ENCODE data around the gene ZC3H7B. TPM values are rescaled to one million over a fixed set of nuclear protein-coding genes. Genes with fewer than 3 reads are reported as not detected.
A peak's percentile ranks its signal among the peaks of the same experiment; 100 is the strongest.
"Not testable (repeated sequence)": the region's sequence is repeated elsewhere in the genome, so short reads cannot be mapped to it uniquely, and the experiment has no call there.

ZC3H7B gene
- total RNA-seq, 1 donor, result 45.9 TPM

GRCh38 chr22:41397143-41397811, 96.0 kb downstream of the ZC3H7B start:
- H3K4me3 ChIP-seq (ENCODE audit: low read depth, low read length), result no peak overlapping the region
- TF ChIP-seq, protein P1, sequence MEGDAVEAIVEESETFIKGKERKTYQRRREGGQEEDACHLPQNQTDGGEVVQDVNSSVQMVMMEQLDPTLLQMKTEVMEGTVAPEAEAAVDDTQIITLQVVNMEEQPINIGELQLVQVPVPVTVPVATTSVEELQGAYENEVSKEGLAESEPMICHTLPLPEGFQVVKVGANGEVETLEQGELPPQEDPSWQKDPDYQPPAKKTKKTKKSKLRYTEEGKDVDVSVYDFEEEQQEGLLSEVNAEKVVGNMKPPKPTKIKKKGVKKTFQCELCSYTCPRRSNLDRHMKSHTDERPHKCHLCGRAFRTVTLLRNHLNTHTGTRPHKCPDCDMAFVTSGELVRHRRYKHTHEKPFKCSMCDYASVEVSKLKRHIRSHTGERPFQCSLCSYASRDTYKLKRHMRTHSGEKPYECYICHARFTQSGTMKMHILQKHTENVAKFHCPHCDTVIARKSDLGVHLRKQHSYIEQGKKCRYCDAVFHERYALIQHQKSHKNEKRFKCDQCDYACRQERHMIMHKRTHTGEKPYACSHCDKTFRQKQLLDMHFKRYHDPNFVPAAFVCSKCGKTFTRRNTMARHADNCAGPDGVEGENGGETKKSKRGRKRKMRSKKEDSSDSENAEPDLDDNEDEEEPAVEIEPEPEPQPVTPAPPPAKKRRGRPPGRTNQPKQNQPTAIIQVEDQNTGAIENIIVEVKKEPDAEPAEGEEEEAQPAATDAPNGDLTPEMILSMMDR (IDR thresholded peaks at IDR 0.05; ENCODE audit: insufficient read depth, low read length), result no peak
- no peak for DNase-seq (ENCODE audit: low read depth)

- H3K4me3 ChIP-seq (ENCODE audit: low read depth, low read length), result no peak overlapping the region
- DNase-seq (ENCODE audit: low read depth), result no peak
- TF ChIP-seq, protein P1 (IDR thresholded peaks at IDR 0.05; ENCODE audit: insufficient read depth, low read length), result no peak
Observed at GRCh38 chr22:41398921-41399320, 97.6 kb downstream of the ZC3H7B start.

- DNase-seq (ENCODE audit: low read depth), result peak; percentile 81
- TF ChIP-seq, protein P1 (IDR thresholded peaks at IDR 0.05; ENCODE audit: insufficient read depth, low read length), result no peak
- no peak overlapping the region for H3K4me3 ChIP-seq (ENCODE audit: low read depth, low read length)
Observed at GRCh38 chr22:41401781-41402648, 100.7 kb downstream of the ZC3H7B start.

GRCh38 chr22:41402851-41403250, 101.5 kb downstream of the ZC3H7B start:
- DNase-seq (ENCODE audit: low read depth); H3K4me3 ChIP-seq (ENCODE audit: low read depth, low read length): not testable (repeated sequence)

- DNase-seq (ENCODE audit: low read depth), result peak; percentile 84
- no peak overlapping the region for H3K4me3 ChIP-seq (ENCODE audit: low read depth, low read length)
- TF ChIP-seq, protein P1 (IDR thresholded peaks at IDR 0.05; ENCODE audit: insufficient read depth, low read length), result peak; percentile 95
Observed at GRCh38 chr22:41403532-41404318, 102.4 kb downstream of the ZC3H7B start.

GRCh38 chr22:41405588-41405987, 104.3 kb downstream of the ZC3H7B start:
- H3K4me3 ChIP-seq (ENCODE audit: low read depth, low read length), result no peak overlapping the region
- TF ChIP-seq, protein P1 (IDR thresholded peaks at IDR 0.05; ENCODE audit: insufficient read depth, low read length), result no peak
- no peak for DNase-seq (ENCODE audit: low read depth)

GRCh38 chr22:41406410-41406809, 105.1 kb downstream of the ZC3H7B start:
- TF ChIP-seq, protein P1 (IDR thresholded peaks at IDR 0.05; ENCODE audit: insufficient read depth, low read length), result no peak
- H3K4me3 ChIP-seq (ENCODE audit: low read depth, low read length), result no peak overlapping the region
- DNase-seq (ENCODE audit: low read depth), result no peak

Measured in fibroblast of the aortic adventitia (primary cell).